ENCODE data around the gene DNAJC30. TPM values are rescaled to one million over a fixed set of nuclear protein-coding genes. Genes with fewer than 3 reads are reported as not detected.

The DNAJC30 gene
- 6.4 and 6.9 TPM in 2 replicates for polyA plus RNA-seq (2011; rRNA removed)
- polyA minus RNA-seq (2011; rRNA and poly(A)+ RNA removed) = 5.1 TPM in 2 replicates

GRCh38 chr7:73683056-73683787 is at the start of gene DNAJC30, which contains the start of gene BUD23:
Gene DNAJC30, minus strand, starts transcription at chr7:73683453. Its CDS starts 30 bp downstream, at chr7:73683423.
Gene BUD23, plus strand, starts transcription at chr7:73683597. Its CDS starts 29 bp downstream, at chr7:73683626.
- peak within 1 kb of the TSS; percentile 85 for H3K4me3 ChIP-seq (ENCODE audit: low read depth, low read length)
- peaks cover 4% of the 10 kb centered on the region for H3K36me3 ChIP-seq (ENCODE audit: control insufficient read depth, insufficient read depth, low read length)
- CTCF ChIA-PET = no interaction called here

GRCh38 chr7:73732397-73732796 is 49.1 kb upstream of the DNAJC30 start:
- peaks cover 4% of the 10 kb centered on the region for H3K36me3 ChIP-seq (ENCODE audit: control insufficient read depth, insufficient read depth, low read length)
- DNase-seq (ENCODE audit: low read depth) = no peak
- no peak overlapping the region for H3K4me3 ChIP-seq (ENCODE audit: low read depth, low read length)
- POLR2A ChIA-PET = interaction anchor here (0.8 kb wide), 1 partner anchor 17 kb away, joined by 6 read pairs; no protein-coding TSS in a partner anchor
- CTCF ChIA-PET = interaction anchor here (0.6 to 8.7 kb wide), 3 partner anchors 13 to 126 kb away, joined by 3 to 92 read pairs (median 4); no protein-coding TSS in a partner anchor
- no peak for TF ChIP-seq CTCF (IDR thresholded peaks at IDR 0.05; ENCODE audit: insufficient read depth, low read depth, low read length)
- H3K27me3 ChIP-seq (ENCODE audit: control insufficient read depth, insufficient read depth, low read length) = no peaks in the 10 kb centered on the region

More at GRCh38 chr7:73683056-73683787, at the start of gene DNAJC30, which contains the start of gene BUD23:
- POLR2A ChIA-PET = no interaction called here
- no peak for TF ChIP-seq CTCF (IDR thresholded peaks at IDR 0.05; ENCODE audit: insufficient read depth, low read depth, low read length)
- H3K27me3 ChIP-seq (ENCODE audit: control insufficient read depth, insufficient read depth, low read length) = no peaks in the 10 kb centered on the region
- DNase-seq (ENCODE audit: low read depth) = peak; percentile 61

DNA sequence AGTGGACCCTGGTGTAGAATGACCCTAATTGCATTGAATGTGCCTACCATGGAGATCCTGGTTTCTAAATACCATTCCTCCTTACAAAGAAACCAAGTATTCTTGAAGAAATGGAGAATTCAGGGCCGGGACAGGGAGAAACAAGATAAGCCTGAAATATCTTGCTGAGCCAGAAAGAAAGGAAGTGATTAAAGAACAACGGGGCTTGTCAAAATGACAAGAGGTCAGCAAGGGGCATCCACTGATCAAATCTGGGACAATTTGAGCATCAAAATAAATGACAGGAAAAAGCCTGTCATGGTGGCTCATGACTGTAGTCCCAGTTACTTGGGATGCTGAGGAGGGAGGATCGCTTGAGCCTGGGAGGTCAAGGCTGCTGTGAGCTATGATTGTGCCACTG is 47.2 kb upstream of the DNAJC30 start:
- no peaks in the 10 kb centered on the region for H3K36me3 ChIP-seq (ENCODE audit: control insufficient read depth, insufficient read depth, low read length)
- H3K27me3 ChIP-seq (ENCODE audit: control insufficient read depth, insufficient read depth, low read length) = no peaks in the 10 kb centered on the region
- CTCF ChIA-PET = interaction anchor here (8.7 kb wide), 1 partner anchor 124 kb away, joined by 92 read pairs; no protein-coding TSS in a partner anchor
- no peak for DNase-seq (ENCODE audit: low read depth)
- TF ChIP-seq CTCF (IDR thresholded peaks at IDR 0.05; ENCODE audit: insufficient read depth, low read depth, low read length) = no peak
- POLR2A ChIA-PET = no interaction called here
- H3K4me3 ChIP-seq (ENCODE audit: low read depth, low read length) = no peak overlapping the region

GRCh38 chr7:73728551-73728950 is 45.3 kb upstream of the DNAJC30 start:
- CTCF ChIA-PET = interaction anchor here (0.8 to 2.6 kb wide), 5 partner anchors 60 to 122 kb away, joined by 4 to 20 read pairs (median 4); partner anchors contain the start of gene VPS37D
- no peak overlapping the region for H3K4me3 ChIP-seq (ENCODE audit: low read depth, low read length)
- POLR2A ChIA-PET = no interaction called here
- TF ChIP-seq CTCF (IDR thresholded peaks at IDR 0.05; ENCODE audit: insufficient read depth, low read depth, low read length) = no peak
- H3K27me3 ChIP-seq (ENCODE audit: control insufficient read depth, insufficient read depth, low read length) = no peaks in the 10 kb centered on the region
- DNase-seq (ENCODE audit: low read depth) = no peak
- no peaks in the 10 kb centered on the region for H3K36me3 ChIP-seq (ENCODE audit: control insufficient read depth, insufficient read depth, low read length)

DNA sequence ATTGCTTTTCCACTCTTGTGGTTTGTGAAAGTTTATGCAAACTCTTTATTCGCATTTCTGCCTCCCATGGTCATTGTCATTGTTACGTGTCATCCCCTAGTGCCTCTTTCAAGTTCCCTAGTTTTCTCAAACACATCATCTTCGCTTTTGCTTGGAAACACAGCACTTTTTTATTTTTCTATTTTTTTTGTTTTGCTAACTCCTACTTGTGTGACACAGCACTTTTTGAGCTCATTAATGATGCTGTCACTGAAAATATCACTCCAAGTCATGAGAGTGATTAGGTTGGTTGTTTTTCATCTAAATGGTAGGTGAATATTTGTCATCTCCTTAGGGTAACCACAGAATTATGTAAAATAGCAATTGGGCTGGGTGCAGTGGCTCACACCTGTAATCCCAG is 44.7 kb upstream of the DNAJC30 start:
- ChIA-PET CTCF (interaction anchor here (0.8 to 2.6 kb wide), 5 partner anchors 60 to 122 kb away, joined by 4 to 20 read pairs (median 4); partner anchors contain the start of gene VPS37D), POLR2A (no interaction called here)
- no peak for DNase-seq (ENCODE audit: low read depth)
- H3K27me3 ChIP-seq (ENCODE audit: control insufficient read depth, insufficient read depth, low read length) = no peaks in the 10 kb centered on the region
- no peak overlapping the region for H3K4me3 ChIP-seq (ENCODE audit: low read depth, low read length)
- TF ChIP-seq CTCF (IDR thresholded peaks at IDR 0.05; ENCODE audit: insufficient read depth, low read depth, low read length) = no peak
- no peaks in the 10 kb centered on the region for H3K36me3 ChIP-seq (ENCODE audit: control insufficient read depth, insufficient read depth, low read length)
